Retinal pigment epithelial cell (primary cell): ENCODE measurements around the gene SRPRB.

Experiments used
- DNase-seq: peaks from one replicate; pipeline ENCODE4 v3.0.0-alpha.2; 2010; ENCODE audit warnings: low read depth
- H3K4me3 ChIP-seq: 2 replicates; pipeline ENCODE4 v1.5.1; 2011; ENCODE audit warnings: mild to moderate bottlenecking, low read length, control low read depth, moderate library complexity
- TF ChIP-seq, protein P1 (sequence below): conservative IDR thresholded peaks from 2 replicates; pipeline ENCODE4 v1.5.1; 2011; ENCODE audit warnings: low read depth, low read length, control low read depth, inconsistent platforms

Gene SRPRB

DNA sequence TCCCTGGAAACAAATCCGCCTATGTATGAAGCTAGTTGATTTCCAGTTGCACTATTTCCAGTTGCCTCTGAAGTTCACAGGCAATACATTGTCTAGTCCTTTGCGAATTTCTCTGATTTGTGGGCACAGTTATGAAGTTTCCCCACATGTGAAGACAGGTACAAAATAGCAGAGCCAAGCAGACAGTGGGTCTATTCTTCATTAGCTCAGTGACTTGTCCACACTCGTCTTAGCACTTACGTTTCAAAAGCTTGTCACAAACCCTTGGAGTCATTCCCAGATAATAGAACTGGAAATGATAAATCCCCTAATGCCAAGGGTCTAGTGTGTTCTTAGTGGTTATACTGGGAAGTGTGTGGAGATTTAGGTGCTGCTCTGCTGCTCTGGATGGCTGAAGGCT is 14.5 kb downstream of the SRPRB start:
- TF ChIP-seq, protein P1, sequence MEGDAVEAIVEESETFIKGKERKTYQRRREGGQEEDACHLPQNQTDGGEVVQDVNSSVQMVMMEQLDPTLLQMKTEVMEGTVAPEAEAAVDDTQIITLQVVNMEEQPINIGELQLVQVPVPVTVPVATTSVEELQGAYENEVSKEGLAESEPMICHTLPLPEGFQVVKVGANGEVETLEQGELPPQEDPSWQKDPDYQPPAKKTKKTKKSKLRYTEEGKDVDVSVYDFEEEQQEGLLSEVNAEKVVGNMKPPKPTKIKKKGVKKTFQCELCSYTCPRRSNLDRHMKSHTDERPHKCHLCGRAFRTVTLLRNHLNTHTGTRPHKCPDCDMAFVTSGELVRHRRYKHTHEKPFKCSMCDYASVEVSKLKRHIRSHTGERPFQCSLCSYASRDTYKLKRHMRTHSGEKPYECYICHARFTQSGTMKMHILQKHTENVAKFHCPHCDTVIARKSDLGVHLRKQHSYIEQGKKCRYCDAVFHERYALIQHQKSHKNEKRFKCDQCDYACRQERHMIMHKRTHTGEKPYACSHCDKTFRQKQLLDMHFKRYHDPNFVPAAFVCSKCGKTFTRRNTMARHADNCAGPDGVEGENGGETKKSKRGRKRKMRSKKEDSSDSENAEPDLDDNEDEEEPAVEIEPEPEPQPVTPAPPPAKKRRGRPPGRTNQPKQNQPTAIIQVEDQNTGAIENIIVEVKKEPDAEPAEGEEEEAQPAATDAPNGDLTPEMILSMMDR, result no peak
- DNase-seq, result no peak
- no peak overlapping the region for H3K4me3 ChIP-seq

DNA sequence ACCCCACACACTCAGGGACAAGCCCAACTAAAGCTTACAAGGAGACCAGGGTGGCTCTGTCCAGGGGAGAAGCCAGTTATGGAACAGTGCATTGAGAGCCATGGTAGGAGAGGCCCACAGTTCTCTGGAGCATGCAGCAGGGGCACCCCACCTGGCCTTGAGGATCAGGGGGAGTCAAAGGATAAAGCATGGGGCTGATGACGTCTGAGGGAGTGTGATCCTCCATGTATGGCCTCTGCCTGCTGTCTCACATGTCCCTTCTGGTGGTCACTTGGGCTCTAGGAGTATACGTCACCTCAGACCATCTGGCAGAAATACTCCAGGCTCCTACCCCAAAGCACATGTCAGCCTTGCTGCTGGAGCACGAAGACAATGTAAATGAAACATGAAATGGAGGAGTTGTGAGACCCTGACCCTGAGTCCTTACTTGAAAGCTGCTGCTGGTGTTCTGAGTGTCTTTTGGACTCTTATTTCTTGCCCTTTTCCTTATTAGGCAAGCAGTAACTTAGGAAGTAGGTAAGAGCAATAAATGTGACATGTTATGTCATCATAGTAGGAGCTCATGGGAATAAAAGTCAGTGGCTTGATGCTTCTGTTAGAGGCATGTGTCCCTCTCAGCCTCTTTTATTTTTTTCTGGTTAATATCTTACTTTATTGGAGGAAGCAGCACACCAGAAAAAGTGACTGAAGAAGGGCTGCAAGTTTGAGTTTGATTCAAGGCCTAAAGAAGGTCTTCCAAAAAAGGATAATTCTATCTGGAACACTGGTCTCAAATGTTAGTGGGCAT is 15.5 kb downstream of the SRPRB start:
- no peak for DNase-seq
- TF ChIP-seq, protein P1, result no peak
- H3K4me3 ChIP-seq, result no peak overlapping the region

DNA sequence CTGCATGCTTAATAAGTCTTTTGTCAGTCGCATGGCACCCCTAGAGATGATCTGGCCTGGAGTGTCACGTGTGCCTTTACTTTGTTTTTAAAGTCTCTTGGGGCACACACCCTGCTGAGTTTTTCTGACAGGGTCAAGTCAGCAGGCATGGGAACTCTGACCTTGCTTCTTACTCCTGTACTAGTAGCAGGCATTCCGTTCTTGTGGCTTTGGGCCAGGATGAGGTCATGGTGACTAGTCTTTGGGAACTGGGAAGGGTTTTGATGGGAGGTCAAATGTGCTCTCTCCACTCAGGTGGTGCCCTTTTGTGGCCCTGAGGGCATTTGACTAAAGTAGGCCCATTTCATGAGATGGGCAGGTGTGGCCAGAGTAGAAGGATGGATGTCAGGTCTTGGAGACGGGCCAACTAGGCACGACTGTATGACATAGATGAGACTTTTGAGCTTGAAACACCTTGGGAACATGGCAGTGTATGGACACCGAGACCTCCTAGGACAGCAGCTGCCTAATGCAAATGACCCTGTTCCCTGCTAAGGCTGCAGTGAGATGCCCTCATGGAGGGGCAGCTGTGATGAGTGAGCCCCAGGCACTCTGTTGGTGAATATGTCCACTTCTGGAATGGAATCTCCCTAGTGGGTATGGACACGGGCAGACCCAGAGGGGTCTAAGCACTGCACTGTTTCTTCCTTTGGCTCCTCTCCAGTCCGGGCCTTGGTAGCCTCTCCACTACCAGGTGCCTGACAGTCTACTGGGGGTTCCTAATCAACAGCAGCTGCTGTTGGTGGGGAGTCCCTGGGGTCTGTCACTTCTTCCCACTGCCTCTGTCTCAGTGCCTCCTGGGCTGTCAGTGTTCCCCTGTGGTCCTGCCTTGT is 16.4 kb downstream of the SRPRB start:
- TF ChIP-seq, protein P1, result peak; percentile 30
- DNase-seq, result no peak
- H3K4me3 ChIP-seq, result no peak overlapping the region

DNA sequence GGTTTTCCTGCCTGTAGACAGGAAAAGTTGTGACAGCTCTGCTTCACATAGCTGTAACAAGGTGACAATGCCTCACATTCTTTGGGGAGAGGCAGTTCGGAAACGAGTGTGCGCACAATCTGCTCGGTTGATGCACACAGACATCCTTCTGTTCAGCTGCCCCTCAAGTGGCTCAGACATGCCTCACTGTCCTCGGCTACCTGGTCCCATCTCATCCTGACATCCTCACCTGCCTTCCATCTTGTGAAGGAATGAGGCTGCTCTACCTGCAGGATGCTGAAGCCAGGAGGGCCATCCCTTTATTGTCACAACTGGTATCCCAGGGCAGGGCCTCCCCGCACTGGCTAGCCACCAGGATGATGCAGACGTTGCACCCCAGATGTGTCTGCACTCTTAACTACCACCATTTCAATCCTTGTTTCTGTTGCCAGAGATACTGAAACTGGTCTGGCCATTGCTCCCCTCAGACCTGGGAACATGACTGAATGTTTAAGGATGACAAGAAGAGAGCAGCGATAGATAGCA is 19.4 kb downstream of the SRPRB start:
- no peak for DNase-seq
- TF ChIP-seq, protein P1, result no peak
- no peak overlapping the region for H3K4me3 ChIP-seq

DNA sequence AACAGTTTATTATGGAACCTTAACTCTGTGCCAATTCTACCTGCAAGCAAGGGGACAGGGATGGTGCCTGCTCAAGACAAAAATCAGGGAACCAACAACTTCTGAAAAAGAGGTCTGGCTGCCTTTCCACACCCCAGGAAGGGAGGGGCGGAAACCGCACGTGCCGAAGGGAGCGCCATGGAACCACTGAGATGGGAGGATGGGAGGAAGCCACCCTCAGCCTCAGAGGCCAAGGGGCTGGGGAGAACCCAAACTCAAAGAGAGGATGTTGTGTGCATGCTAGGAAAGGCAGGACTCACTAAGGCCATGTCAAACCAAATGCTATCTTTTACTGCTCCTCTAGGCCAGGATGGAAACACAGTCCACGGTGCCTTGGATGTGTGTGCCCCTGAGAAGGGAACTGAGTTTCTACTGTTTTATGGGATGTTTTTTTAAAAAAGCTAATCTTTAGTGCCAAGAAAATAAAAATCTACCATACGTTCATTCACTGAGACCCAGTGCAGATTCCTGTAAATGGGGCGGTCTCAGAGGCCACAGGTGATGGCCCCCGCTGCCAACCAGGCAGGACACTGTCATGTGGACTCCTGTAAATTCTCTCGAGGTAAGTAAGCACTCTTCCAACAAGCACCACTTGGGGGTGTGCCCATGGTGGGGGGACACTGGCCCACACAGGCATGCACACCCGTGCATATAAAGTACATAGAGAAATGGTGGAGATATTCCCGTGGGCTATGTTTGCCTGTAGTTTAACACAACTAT is 20.5 kb downstream of the SRPRB start:
- no peak overlapping the region for H3K4me3 ChIP-seq
- TF ChIP-seq, protein P1, result no peak
- DNase-seq, result no peak

DNA sequence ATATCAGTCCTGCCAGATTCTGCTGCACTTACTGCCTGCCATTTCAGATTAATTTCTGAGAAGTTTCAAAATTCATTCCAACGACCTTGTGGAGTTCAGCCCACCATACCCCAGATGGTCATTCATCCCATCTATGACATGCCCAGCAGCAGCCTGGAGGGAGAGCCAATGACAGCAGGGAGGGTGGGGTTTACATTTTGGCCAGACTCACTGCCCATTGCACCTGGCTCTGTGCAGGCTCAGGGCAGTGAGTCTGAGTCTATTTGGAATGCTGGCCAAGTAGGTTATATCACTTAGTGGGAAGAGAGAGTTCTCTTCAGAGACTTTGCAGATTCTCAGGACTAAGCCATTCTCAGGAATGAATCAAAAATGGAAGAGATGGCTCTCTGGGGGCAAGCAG is 21.5 kb downstream of the SRPRB start:
- no peak for DNase-seq
- TF ChIP-seq, protein P1, result no peak

More for the DNA sequence above, 21.5 kb downstream of the SRPRB start:
- H3K4me3 ChIP-seq, result no peak overlapping the region
